ENCODE results near the gene NRG2. TPM values are rescaled to one million over a fixed set of nuclear protein-coding genes. Genes with fewer than 3 reads are reported as not detected.

NRG2 gene
- total RNA-seq, 1 donor from 2014 or later = 0.07 TPM

DNA sequence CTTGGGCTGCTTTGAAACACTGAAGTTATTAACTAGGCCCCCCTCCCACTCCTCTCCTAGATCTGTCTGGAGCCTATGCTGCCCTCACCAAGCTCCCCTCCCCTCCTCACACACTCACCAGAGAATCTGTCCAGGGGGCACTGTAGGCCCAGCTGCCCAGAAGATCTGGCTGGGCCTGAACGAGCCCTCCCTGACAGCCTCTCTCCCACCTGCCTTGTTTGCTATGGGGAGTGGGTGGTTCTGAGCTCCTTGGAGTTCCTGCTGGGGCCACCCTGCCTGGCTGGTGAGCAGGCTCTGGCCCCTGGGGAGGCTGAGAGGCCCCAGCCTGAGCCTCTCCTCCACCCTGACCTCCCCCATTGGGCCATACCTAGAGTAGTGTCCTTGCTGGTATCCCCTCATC, 172.4 kb downstream of the NRG2 start:
- ATAC-seq (ENCODE audit: low read depth) = no peak
- Mint-ChIP-seq H3K9me3 (peaks cover 3% of the 10 kb centered on the region), H3K4me1 (no peaks in the 10 kb centered on the region), H3K36me3 (ENCODE audit: low read depth) (no peaks in the 10 kb centered on the region), H3K27ac (no peak overlapping the region), H3K4me3 (no peak overlapping the region), H3K27me3 (peaks cover 45% of the 10 kb centered on the region)
- TF ChIP-seq, protein P1, sequence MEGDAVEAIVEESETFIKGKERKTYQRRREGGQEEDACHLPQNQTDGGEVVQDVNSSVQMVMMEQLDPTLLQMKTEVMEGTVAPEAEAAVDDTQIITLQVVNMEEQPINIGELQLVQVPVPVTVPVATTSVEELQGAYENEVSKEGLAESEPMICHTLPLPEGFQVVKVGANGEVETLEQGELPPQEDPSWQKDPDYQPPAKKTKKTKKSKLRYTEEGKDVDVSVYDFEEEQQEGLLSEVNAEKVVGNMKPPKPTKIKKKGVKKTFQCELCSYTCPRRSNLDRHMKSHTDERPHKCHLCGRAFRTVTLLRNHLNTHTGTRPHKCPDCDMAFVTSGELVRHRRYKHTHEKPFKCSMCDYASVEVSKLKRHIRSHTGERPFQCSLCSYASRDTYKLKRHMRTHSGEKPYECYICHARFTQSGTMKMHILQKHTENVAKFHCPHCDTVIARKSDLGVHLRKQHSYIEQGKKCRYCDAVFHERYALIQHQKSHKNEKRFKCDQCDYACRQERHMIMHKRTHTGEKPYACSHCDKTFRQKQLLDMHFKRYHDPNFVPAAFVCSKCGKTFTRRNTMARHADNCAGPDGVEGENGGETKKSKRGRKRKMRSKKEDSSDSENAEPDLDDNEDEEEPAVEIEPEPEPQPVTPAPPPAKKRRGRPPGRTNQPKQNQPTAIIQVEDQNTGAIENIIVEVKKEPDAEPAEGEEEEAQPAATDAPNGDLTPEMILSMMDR (IDR thresholded peaks at IDR 0.05) = no peak
- DNase-seq = no peak
- intact Hi-C loops (cut with micrococcal nuclease) = no loop called here
- ChIA-PET POLR2A (interaction anchor here (0.5 kb wide), 1 partner anchor 87 kb away, joined by 5 read pairs; no protein-coding TSS in a partner anchor), CTCF (no interaction called here)

DNA sequence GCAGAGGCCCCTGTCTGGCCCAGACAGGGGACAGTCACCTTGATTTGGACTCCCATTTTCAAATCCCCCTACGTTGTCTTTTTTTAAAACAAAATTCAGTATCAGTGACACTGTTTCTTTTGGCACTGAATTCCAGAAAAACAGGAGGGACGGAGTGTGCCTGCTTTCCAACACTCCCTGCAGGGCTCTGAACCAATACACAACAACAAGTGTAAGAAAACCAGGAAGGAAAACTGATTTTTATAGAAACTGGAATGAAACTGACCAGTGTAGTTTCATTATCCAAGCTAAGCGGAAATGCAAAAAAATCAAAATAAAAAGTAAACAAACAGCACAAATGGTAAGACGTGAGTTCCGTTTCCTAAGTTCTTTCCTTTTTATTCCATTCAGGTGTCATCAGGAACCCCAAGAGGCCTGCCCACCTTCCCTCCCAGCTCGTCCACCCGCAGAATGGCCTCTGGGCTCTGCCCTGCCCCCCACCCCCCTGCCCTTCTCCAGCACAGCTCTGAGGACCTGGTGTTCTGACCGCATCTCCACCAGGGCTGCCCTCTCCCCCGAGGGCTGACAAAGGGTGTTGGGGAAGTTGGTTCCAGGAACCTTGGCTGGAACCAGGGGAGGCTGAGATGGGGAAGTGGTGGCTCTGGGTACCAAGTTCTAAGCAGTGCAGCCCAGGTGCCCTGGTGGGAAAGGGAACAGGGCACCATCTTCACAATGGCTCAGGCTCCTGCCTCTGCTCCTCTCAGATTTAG, 173.9 kb downstream of the NRG2 start:
- intact Hi-C loops (cut with micrococcal nuclease) = no loop called here
- CTCF ChIA-PET = no interaction called here
- no peak for DNase-seq
- Mint-ChIP-seq H3K4me1 (no peaks in the 10 kb centered on the region), H3K9me3 (no peaks in the 10 kb centered on the region), H3K27ac (no peak overlapping the region), H3K36me3 (ENCODE audit: low read depth) (no peaks in the 10 kb centered on the region), H3K4me3 (no peak overlapping the region), H3K27me3 (peaks cover 39% of the 10 kb centered on the region)
- POLR2A ChIA-PET = no interaction called here
- TF ChIP-seq, protein P1 (IDR thresholded peaks at IDR 0.05) = no peak
- no peak for ATAC-seq (ENCODE audit: low read depth)

GRCh38 chr5:139867581-139867980, 175.5 kb downstream of the NRG2 start:
- Mint-ChIP-seq H3K36me3 (ENCODE audit: low read depth) (no peaks in the 10 kb centered on the region), H3K27me3 (peaks cover 26% of the 10 kb centered on the region), H3K4me1 (peaks cover 3% of the 10 kb centered on the region), H3K9me3 (no peaks in the 10 kb centered on the region), H3K4me3 (no peak overlapping the region), H3K27ac (no peak overlapping the region)
- intact Hi-C loops (cut with micrococcal nuclease) = no loop called here
- POLR2A ChIA-PET = interaction anchor here (0.6 kb wide), 1 partner anchor 73 kb away, joined by 3 read pairs; no protein-coding TSS in a partner anchor
- TF ChIP-seq, protein P1 (IDR thresholded peaks at IDR 0.05) = no peak
- DNase-seq = no peak
- CTCF ChIA-PET = interaction anchor here (3.1 kb wide), 1 partner anchor 80 kb away, joined by 16 read pairs; no protein-coding TSS in a partner anchor
- ATAC-seq (ENCODE audit: low read depth) = no peak

DNA sequence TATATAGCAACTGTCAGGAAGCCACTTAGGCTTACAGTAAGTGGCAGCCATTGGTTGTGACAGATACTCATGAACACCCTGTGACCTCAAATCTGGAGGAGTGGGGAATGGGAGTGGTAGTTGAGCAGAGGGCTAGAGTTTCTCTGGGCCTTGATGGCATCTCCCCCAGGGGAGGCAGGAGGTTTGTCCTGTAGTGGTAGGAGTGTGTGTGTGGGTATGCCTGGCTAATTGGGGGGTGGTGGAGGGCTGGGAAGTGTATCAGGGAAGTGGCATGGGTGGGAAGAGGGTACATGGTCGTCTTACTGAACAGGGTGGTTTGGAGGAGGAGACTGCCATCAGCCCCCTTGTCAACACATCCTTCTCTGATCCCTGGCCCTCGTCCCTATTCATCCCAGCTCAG, 176.0 kb downstream of the NRG2 start:
- DNase-seq (no peak), ATAC-seq (ENCODE audit: low read depth) (no peak)
- no peaks in the 10 kb centered on the region for H3K36me3 Mint-ChIP-seq (ENCODE audit: low read depth)
- TF ChIP-seq, protein P1 (IDR thresholded peaks at IDR 0.05) = no peak
- H3K27ac Mint-ChIP-seq = no peak overlapping the region
- no peak overlapping the region for H3K4me3 Mint-ChIP-seq
- peaks cover 23% of the 10 kb centered on the region for H3K27me3 Mint-ChIP-seq
- ChIA-PET POLR2A (interaction anchor here (0.6 kb wide), 2 partner anchors 73 to 407 kb away, joined by 3 to 12 read pairs; no protein-coding TSS in a partner anchor), CTCF (interaction anchor here (3.1 kb wide), 1 partner anchor 80 kb away, joined by 16 read pairs; no protein-coding TSS in a partner anchor)
- intact Hi-C loops (cut with micrococcal nuclease) = no loop called here
- H3K4me1 Mint-ChIP-seq = peaks cover 5% of the 10 kb centered on the region
- H3K9me3 Mint-ChIP-seq = no peaks in the 10 kb centered on the region

- no peaks in the 10 kb centered on the region for H3K36me3 Mint-ChIP-seq (ENCODE audit: low read depth)
- no peak for ATAC-seq (ENCODE audit: low read depth)
- POLR2A ChIA-PET = interaction anchor here (0.7 kb wide), 1 partner anchor 164 kb away, joined by 8 read pairs; no protein-coding TSS in a partner anchor
These were observed 178.2 kb downstream of the NRG2 start for GRCh38 chr5:139864716-139865483.

More at GRCh38 chr5:139864716-139865483, 178.2 kb downstream of the NRG2 start:
- H3K27me3 Mint-ChIP-seq = peaks cover 19% of the 10 kb centered on the region
- H3K27ac Mint-ChIP-seq = no peak overlapping the region
- no peak overlapping the region for H3K4me3 Mint-ChIP-seq
- CTCF ChIA-PET = interaction anchor here (2.3 to 3.1 kb wide), 2 partner anchors 77 to 442 kb away, joined by 7 to 16 read pairs; no protein-coding TSS in a partner anchor
- H3K9me3 Mint-ChIP-seq = no peaks in the 10 kb centered on the region
- intact Hi-C loops (cut with micrococcal nuclease) = loop anchor here (1.0 kb wide), 4 partner anchors 78 to 443 kb away; no protein-coding TSS in a partner anchor
- no peak for DNase-seq
- peaks cover 5% of the 10 kb centered on the region for H3K4me1 Mint-ChIP-seq
- TF ChIP-seq, protein P1 (IDR thresholded peaks at IDR 0.05) = no peak

Measured in activated B cell treated with CpG ODN at 0.5 μM for 24 hours (primary cell).